ENCODE measurements around the gene USP47. TPM values are rescaled to one million over a fixed set of nuclear protein-coding genes. Genes with fewer than 3 reads are reported as not detected.
A peak's percentile ranks its signal among the peaks of the same experiment; 100 is the strongest.

Gene USP47
- total RNA-seq, 1 donor from 2014 or later: 71.7 TPM

GRCh38 chr11:11988681-11989261, 147.0 kb downstream of the USP47 start:
- Mint-ChIP-seq H3K9me3 (no peaks in the 10 kb centered on the region), H3K27me3 (ENCODE audit: insufficient read depth, low read depth) (no peaks in the 10 kb centered on the region), H3K36me3 (peaks cover 19% of the 10 kb centered on the region), H3K4me1 (peaks cover 8% of the 10 kb centered on the region), H3K4me3 (no peak overlapping the region), H3K27ac (no peak overlapping the region)
- no peaks in the 10 kb centered on the region for H3K79me2 ChIP-seq (ENCODE audit: low read depth)
- H3K4me1 ChIP-seq: no peaks in the 10 kb centered on the region
- H2AFZ ChIP-seq (replicated peaks): no peak overlapping the region
- no peaks in the 10 kb centered on the region for H3K27me3 ChIP-seq
- H3K27ac ChIP-seq: no peak overlapping the region
- H3K9me3 ChIP-seq (ENCODE audit: low read depth): no peaks in the 10 kb centered on the region
- no peaks in the 10 kb centered on the region for H4K20me1 ChIP-seq (ENCODE audit: low read depth)
- no peak overlapping the region for H3K4me3 ChIP-seq
- TF ChIP-seq CTCF (IDR thresholded peaks at IDR 0.05): peak; percentile 38
- no peak for TF ChIP-seq EZH2phosphoT487 (IDR thresholded peaks at IDR 0.05)
- H3F3A ChIP-seq (ENCODE audit: low read depth): no peaks in the 10 kb centered on the region
- H3K9ac ChIP-seq: no peak overlapping the region
- H3K36me3 ChIP-seq: no peaks in the 10 kb centered on the region
- H3K4me2 ChIP-seq: no peak overlapping the region
- no peak for DNase-seq (ENCODE audit: low spot score)

GRCh38 chr11:11989774-11990744, 148.3 kb downstream of the USP47 start:
- Histone ChIP-seq H3F3A (ENCODE audit: low read depth) (no peaks in the 10 kb centered on the region), H3K79me2 (ENCODE audit: low read depth) (no peaks in the 10 kb centered on the region), H3K4me1 (no peaks in the 10 kb centered on the region), H3K36me3 (no peaks in the 10 kb centered on the region), H4K20me1 (ENCODE audit: low read depth) (no peaks in the 10 kb centered on the region), H2AFZ (replicated peaks) (no peak overlapping the region), H3K27me3 (no peaks in the 10 kb centered on the region), H3K9ac (no peak overlapping the region), H3K9me3 (ENCODE audit: low read depth) (no peaks in the 10 kb centered on the region), H3K27ac (no peak overlapping the region), H3K4me2 (no peak overlapping the region), H3K4me3 (no peak overlapping the region)
- Mint-ChIP-seq H3K36me3 (peaks cover 25% of the 10 kb centered on the region), H3K27ac (no peak overlapping the region), H3K27me3 (ENCODE audit: insufficient read depth, low read depth) (no peaks in the 10 kb centered on the region), H3K4me1 (peaks cover 11% of the 10 kb centered on the region), H3K9me3 (no peaks in the 10 kb centered on the region), H3K4me3 (no peak overlapping the region)
- no peak for DNase-seq (ENCODE audit: low spot score)
- no peak for TF ChIP-seq EZH2phosphoT487 (IDR thresholded peaks at IDR 0.05)
- no peak for TF ChIP-seq EZH2 (IDR thresholded peaks at IDR 0.05)
- TF ChIP-seq CTCF (IDR thresholded peaks at IDR 0.05): no peak

- H3K36me3 ChIP-seq: no peaks in the 10 kb centered on the region
- Mint-ChIP-seq H3K27ac (no peak overlapping the region), H3K4me1 (peaks cover 28% of the 10 kb centered on the region), H3K9me3 (no peaks in the 10 kb centered on the region), H3K27me3 (ENCODE audit: insufficient read depth, low read depth) (no peaks in the 10 kb centered on the region), H3K36me3 (peaks cover 27% of the 10 kb centered on the region), H3K4me3 (no peak overlapping the region)
- no peak overlapping the region for H2AFZ ChIP-seq (replicated peaks)
- no peak overlapping the region for H3K4me3 ChIP-seq
- H3K4me1 ChIP-seq: no peaks in the 10 kb centered on the region
- no peaks in the 10 kb centered on the region for H3K79me2 ChIP-seq (ENCODE audit: low read depth)
- no peak overlapping the region for H3K27ac ChIP-seq
- no peaks in the 10 kb centered on the region for H4K20me1 ChIP-seq (ENCODE audit: low read depth)
- no peak overlapping the region for H3K4me2 ChIP-seq
- no peak for TF ChIP-seq EZH2phosphoT487 (IDR thresholded peaks at IDR 0.05)
- no peaks in the 10 kb centered on the region for H3K9me3 ChIP-seq (ENCODE audit: low read depth)
- no peak for DNase-seq (ENCODE audit: low spot score)
- no peaks in the 10 kb centered on the region for H3F3A ChIP-seq (ENCODE audit: low read depth)
- H3K9ac ChIP-seq: no peak overlapping the region
- no peaks in the 10 kb centered on the region for H3K27me3 ChIP-seq
Measured at GRCh38 chr11:11992257-11993212, 150.8 kb downstream of the USP47 start.

Measured in neural progenitor cell (in vitro differentiated cells).